Left kidney (tissue), 2 donors: ENCODE results near the gene RFTN1. TPM values are rescaled to one million over a fixed set of nuclear protein-coding genes. Genes with fewer than 3 reads are reported as not detected.

ENCODE experiments used
- DNase-seq: peaks from one replicate; pipeline ENCODE4 v3.0.0-alpha.2; 2013
- polyA plus RNA-seq: library from polyadenylated mRNA; unstranded; fragments of 120-200 nt; gene quantifications from one replicate; pipeline ENCODE4 v1.2.1, GENCODE V29; 2013; ENCODE audit not compliant: insufficient read length

RFTN1 gene
- polyA plus RNA-seq, 1 donor, result 28.8 TPM

DNA sequence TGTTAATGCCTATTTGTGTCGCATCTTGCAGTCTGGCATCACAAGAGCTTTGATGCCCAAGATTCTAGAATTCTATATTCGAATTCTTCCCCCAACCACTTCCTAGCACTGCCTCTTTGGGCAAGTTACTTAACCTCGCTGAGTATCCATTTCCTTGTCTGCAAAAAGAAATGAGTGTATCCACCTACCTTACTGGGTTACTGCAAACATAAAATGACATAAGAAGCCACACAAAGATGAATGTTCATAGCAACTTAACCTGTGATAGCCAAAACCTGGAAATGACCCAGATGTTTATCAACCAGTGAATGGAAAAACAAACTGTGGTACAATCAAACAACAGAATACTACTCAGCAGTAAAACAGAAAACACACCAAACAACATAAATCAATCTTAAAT lies 24.9 kb downstream of the RFTN1 start:
- DNase-seq, result no peak

- no peak for DNase-seq
Measured at GRCh38 chr3:16487511-16488175, 25.9 kb downstream of the RFTN1 start.

DNA sequence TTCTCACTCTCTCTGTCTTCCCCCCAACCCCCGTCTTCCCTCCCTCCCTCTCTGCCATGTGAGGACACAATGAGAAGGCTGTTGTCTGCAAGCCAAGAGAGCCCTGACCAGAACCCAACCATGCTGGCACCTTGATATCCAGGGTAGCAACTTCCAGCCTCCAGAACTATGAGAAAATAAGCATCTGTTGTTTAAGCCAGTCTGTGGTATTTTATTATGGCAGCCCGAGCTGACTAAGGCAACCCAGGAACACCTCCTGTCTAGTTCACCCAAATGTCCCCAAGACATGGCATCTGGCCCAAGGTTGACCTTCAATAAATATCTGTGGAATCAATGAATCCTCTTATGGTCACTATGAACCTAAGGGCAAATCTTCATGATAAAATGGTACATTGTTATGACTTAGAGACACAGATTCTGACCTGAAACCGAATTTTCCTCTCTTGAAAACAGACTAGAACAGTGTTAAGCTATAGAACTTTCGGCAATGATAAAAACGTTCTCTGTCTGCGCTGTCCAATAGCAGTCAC lies 26.5 kb downstream of the RFTN1 start:
- DNase-seq, result no peak

DNA sequence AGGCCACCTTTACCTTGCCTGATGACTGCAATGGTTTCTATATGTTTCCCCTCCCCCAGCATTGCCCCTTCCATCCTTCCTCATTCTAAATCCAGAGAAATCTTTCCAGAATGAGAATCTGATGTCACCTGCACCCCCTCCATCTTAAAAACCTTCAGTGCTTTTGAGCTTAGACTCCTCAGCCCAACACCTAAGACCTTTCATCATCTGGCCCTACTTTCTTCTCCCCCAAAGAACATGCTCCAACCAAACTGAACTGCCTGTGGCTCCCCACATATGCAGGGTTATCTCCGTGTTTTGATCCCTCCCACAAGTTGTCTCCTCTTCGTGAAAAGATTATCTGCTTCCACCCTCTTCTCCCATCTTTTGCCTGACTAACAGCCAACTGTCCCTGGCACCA lies 27.3 kb downstream of the RFTN1 start:
- DNase-seq, result no peak

- DNase-seq, result no peak
Measured at GRCh38 chr3:16485395-16485992, 28.0 kb downstream of the RFTN1 start.

- DNase-seq, result no peak
Measured at GRCh38 chr3:16484984-16485383, 28.5 kb downstream of the RFTN1 start.

DNA sequence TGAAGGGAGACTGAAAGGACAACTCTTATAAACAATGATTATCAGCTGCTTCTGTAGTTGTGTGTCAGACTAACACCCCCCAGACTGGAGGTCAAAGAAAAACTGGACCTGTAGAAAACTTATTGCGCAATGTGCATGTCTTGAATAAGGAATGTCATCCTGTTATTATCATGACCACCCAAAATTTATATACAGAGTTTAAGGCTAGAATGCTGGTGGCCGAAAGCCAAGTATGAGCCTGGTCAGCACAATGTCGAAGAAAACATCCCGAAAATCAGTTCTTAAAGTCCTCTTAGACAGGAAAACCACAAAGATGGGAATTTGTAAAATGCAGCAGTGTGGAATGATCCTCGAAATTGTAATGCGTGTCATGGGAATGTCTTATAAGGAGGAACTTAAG lies 29.3 kb downstream of the RFTN1 start:
- peak; percentile 60 for DNase-seq

GRCh38 chr3:16482770-16483531 lies 30.5 kb downstream of the RFTN1 start:
- DNase-seq, result no peak

DNA sequence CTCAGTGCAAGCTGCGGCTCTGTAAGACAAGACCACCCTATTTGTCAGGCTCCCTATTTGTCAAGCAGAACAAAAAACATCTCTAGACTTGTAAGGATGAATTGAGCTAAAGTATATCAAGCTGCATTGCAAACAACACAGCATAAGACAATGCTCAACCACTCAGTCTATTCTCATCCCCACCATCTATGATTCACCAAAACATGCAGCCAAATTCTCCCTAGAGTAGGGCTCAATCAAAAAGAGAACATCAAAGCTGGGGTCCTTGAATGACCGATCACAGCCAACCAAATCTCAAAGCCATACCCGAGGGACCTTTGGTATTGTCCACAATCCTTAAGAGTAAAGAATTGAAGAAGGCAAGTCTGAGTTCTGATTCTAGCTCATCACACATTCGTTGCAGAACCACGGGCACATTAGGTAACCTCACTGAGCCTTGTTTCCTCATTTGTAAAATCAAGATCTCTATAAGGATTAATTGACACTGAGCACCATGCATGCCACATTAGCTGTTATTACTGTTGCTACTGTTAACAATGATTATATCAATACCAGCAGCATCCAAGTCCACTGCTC lies 31.2 kb downstream of the RFTN1 start:
- DNase-seq, result no peak

GRCh38 chr3:16481546-16481897 lies 32.0 kb downstream of the RFTN1 start:
- no peak for DNase-seq

GRCh38 chr3:16480861-16481545 lies 32.5 kb downstream of the RFTN1 start:
- no peak for DNase-seq

GRCh38 chr3:16478516-16478915 lies 35.0 kb downstream of the RFTN1 start:
- no peak for DNase-seq

DNA sequence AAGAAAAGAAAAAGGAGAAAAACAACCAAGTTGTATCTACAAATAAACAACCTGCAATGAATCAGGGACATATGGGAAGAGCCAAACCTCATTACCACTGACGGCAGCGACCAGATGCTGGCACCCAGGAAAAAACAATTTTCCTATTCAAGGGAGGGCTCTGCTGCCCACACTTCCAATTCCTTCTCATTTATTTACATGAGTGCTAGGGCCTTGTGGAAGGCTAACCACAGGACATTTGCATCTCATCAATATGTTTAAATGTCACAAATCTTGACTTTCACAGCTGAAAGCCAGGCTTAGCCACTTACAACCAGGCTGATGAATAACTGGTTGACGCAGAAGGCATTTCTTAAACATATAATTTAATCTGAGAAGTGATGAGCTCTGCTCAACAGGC lies 36.0 kb downstream of the RFTN1 start:
- no peak for DNase-seq

GRCh38 chr3:16477056-16477455 lies 36.4 kb downstream of the RFTN1 start:
- no peak for DNase-seq

DNA sequence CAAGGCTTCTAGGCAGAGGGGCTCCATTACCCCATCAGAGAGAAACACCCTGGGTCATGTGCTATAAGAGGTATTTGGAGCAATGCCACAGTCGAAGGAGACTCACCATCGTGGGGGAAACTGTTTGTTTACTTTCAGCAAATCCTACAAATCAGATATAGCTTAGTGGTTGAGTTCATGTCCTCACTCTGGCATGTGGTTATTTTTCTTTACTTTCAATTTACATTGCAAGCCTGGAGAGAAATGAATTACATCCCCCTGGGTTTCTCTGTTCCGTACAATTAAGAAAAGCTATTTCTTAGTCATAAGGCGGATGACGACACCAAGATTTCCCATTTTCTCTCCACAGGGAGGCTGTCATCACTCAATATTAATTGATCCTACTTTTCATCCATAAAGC lies 36.9 kb downstream of the RFTN1 start:
- no peak for DNase-seq

GRCh38 chr3:16475766-16476165 lies 37.7 kb downstream of the RFTN1 start:
- no peak for DNase-seq

- no peak for DNase-seq
Measured at GRCh38 chr3:16474920-16475319, 38.6 kb downstream of the RFTN1 start.

DNA sequence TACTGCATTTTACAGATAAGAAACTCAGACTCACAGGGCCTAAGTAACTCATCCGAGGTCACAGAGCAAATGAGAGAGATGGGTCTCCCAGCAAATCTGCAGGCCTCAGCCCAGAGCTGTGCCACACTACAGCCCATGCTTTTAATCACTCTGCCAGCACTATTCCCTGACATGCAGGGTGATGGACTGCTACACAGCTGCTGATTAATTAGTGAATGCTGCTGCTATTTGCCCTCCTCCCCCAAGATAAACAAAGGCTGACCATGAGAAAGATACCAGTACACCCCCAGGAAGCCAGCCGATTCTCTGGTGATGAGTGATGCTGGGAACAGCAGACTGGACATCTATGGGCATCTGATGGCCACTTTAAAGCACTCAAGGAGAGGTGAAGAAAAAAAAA lies 39.3 kb downstream of the RFTN1 start:
- no peak for DNase-seq

GRCh38 chr3:16472593-16472992 lies 40.9 kb downstream of the RFTN1 start:
- no peak for DNase-seq

GRCh38 chr3:16471897-16472296 lies 41.6 kb downstream of the RFTN1 start:
- DNase-seq, result no peak

DNA sequence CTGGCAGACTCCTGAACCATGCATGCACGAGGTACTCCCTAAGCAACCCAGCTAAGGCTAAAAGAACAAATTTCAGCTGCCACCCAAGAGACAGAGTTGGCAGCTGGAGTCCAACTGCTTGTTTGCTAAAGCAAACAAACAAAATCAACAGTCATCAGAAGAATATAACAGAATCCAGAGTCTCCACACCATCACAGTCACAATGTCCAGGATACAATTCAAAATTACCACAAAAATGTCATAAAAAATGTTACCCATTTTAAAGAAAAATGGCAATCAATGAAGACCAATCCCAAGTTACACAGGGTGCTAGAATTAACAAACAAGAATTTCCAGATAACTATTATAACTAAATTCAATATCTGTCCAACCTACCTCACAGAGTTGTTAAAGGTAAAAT lies 42.9 kb downstream of the RFTN1 start:
- no peak for DNase-seq

DNA sequence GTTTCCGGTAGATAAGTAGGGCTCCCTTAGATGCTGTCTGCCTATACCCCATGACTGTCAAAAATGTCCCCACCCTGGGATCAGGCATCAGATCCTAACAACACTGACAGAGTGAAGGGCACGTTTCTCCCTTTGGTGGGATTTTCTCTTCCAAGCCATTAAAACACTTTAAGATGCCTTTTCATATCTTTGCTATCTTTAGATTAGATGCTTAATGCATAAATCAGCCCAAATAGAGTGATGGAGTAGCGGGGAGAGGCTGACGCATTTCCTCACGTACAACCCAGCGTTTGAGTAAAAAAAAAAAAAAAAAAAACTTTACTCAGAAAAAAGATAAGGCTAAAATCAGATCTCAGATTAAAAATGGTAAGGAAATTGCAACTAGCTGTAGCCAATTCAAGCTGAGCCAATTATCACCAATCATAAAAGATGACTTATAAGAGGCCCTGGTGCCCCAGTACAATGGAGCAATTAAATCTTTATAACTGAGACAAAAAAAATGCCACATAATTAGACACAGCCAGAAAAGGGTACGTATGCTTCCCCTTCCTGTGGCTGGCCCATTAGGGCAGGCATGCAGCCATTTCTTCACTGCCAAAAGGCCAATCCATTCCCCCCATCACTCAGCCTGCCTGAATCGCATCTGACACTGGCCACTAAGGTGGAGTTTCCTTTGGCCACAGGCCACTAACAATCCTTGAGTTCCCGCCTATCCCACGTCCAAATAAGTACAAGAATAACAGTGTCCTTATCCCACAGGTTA lies 45.0 kb downstream of the RFTN1 start:
- DNase-seq, result no peak
